Activated T-helper 9 cell treated with anti-CD3 and anti-CD28 coated beads, Interleukin-2, amount 50 U/mL, for 16 hours (primary cell): Measurements from ENCODE around the gene DIP2C.
A peak's percentile ranks its signal among the peaks of the same experiment; 100 is the strongest.

Experiments
- DNase-seq: peaks from one replicate; pipeline ENCODE4 v3.0.0-alpha.2; 2020; ENCODE audit warnings: low read depth

DIP2C gene

DNA sequence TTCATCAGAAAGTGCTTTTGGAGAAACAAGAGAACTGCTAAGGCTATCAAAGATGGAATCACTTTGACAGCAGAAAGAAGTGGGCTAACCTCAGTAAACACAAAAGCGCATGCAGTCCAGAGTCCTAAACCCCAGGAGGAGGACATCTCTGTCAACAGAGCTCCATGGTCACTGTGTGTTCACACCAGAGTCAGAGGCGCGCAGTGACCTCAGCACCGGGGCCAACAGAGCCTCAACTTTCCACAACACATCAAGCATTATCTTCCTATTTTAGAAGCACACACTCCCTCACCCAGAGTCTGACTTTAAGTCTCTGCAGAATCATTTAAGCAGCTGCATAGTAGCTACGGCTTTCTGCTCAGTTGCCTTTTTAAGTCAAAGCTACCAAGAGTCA lies 195.3 kb downstream of the DIP2C start:
- no peak for DNase-seq

DNA sequence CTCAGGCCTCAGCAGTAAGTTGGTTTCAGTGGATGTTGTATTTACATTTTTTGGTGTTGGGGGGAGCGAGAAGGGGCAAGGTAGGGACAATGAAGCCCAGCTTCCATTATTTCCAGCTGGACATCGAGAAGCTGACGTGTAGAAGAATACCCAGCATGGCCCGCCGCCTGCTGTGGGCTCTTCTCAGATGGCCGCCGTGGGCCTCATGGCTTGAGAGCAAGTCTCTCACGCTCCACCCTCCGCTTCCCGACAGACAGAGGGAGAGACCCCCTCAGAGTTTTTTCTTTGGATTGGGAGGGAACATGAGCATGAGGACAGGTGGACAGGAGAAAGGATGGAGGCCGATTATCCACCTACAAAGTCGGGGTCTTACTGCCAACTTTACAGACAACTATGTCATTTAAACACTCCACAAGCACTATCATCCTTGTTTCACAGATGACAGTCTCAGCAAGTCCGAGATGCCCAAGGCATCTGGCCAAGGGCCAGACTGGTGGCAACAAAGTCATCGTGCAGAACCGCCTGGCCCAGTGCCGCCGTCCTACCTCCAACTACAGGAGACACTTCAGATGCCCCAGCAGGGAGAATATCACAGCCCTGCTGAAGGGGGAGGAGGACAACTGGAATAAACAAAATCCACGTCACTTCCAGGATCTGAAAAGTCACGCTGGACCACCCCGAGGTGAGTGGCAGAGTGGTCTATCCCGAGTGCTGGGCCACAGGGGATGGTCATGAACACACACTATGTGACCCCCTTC lies 195.9 kb downstream of the DIP2C start:
- no peak for DNase-seq

DNA sequence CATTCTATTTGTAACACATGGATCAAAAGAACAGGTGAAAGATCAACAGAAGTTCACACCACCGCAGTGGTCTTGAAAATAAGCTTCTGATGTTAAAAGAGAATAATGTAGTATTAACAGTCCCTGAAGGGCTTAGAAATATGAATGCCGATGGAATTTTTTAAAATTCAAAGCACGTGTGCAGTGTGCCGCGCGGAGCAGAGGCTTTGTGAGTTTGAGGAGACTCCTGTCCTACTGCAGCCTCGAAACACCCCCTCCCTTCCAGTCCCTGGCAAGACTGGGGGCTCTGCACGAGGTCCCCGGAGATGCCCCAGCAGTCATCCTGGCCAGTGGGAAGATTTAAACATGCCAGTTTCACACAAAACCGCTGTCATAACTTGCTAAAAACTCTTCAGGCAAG lies 196.6 kb downstream of the DIP2C start:
- no peak for DNase-seq

DNA sequence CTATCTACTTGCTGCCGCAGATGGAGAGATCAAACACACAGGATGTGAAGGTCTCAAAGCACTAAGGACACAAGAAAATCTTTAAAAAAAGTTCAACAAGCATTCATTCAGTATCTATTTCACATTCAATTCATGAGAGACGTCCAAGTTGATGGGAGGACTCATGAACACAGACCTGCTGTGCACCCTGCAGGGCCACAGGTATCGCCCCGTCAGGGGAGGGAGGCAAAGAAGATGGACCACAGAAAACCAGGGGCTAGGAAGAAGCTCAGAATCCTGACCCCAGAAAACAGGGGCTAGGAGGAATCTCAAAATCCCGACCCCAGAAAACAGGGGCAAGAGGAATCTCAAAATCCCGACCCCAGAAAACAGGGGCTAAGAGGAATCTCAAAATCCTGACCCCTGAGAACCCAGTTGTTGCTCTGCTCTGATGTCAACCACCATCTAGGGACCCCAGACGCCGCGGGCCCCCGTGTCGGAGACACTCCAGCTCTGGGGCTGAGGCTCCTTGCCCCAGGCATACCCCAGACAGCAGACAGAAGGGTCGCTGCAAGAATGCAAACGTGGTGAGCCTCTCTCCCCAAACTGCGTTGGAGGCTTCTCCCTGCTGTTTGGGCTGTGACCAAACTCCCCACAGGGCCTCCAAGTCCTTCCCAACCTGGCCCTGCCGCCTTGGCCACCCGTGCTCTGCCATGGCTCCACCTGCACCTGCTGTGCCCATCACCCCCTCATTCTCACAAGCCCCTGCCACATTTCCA lies 197.6 kb downstream of the DIP2C start:
- DNase-seq, result no peak

DNA sequence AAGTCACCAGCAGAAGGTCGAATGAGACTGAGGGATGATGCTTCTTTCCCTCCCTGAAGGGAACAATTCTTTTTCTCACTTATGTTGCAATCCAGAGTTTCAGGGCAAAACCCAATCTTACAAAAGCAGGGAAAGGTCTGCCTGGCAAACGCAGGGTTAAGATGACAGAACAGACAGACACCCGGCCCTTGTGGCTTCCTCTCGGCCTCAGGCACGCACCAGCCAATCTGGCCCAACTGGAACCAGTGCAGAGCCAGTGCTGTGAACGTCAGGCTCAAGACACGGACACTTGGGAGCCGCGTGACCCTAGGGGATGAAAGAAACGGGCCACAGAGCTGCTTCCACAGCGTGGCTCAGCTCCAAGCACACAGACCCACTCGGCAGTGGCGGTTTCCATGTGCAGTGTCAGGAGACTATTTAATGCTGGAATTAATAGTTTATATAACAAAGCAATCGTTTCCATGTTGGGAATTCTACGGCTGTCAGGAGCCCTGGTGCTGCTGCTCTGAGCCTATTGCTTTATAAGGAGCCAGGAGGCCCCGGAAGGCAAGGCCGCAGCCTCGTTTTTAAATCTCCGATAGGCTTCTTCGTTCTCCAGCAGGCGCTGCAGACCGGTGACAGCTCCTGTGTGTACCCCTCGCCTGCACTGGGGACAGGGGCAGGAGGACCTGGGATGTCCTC lies 198.4 kb downstream of the DIP2C start:
- DNase-seq, result no peak

DNA sequence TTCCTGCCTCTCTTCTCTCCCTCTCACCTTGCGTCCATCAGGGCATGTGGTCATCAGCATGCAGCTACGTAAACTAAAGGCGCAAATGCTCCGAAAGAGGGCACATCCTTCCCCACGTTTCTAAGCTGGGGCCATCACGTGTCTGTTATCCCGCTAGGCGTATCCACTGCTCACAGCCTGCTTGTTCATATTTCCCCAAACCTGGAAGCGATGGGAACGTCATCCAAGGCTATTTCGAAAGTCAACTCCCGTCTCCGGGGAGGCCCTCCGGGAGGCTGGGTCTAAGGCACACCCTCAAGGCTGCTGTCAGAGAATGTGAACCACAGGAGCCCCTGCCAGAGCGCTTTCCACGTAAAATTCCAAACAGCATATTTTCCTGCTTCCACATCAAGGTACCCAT lies 199.2 kb downstream of the DIP2C start:
- no peak for DNase-seq

DNA sequence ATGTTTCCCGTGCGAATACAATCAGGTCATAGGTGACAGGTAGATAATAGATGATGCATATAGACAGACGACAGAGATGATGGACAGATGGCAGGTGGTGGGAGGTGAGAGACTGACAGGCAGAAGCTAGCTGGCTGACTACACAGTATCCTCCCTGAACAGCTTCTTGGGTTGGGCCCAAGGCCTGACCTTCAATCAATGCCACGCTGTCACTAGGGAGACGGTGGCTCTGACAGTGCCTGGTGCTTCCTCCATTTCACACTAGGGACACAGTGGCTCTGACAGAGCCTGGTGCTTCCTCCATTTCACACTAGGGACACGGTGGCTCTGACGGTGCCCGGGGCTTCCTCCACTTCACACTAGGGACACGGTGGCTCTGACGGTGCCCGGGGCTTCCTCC lies 200.1 kb downstream of the DIP2C start:
- no peak for DNase-seq

DNA sequence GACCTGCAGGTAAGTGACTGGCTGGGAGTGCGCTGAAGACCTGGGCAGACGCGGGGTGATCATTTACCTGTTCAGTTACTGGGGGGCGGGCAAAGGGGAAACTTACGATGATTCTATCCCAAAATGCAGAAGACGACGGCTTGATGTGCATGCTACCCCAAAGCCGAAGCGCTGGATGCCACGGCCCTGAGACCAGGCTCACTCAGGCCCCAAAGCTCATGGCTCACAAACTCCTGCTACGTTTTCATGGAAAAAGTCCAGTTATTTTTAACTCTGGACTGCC lies 200.6 kb downstream of the DIP2C start:
- no peak for DNase-seq

DNA sequence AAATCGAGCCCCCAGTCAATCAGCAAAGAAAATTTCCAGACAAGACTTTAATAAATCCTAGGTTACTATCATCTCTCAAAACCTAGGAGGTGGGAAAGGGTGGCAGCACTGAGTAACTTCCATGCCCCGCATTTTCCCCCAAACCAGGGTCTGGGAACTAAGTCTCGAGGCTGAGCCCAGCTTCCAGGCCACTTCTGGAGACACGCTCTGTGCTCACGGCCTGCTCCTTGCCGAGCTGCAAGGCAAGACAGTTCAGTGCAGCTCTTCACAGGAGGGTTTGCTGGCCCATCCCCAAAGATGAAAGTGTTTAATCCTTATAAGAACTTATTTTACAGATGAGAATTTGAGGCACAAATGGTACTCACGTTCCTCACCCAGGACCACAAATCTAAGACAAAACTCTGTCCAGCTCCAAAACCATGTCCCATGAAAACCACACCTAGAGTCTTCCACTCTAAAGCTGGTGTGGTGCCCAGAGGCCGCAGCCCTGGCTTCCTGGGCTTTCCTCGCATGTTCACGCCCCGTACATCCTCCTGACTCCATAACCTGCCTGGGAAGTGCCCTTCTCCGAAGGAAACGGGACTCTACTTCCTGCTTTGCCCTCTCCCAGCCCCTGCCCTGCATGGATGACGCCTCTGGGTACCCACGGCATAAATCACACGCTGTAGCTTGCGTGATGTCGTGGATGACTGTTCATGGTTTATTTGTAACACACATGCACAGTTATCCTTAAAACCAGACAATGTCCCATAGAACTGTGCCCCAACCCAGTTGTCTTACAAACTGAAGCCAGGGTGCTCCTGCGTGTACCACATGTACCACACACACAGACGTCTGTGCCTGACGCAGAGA lies 201.2 kb downstream of the DIP2C start:
- no peak for DNase-seq

DNA sequence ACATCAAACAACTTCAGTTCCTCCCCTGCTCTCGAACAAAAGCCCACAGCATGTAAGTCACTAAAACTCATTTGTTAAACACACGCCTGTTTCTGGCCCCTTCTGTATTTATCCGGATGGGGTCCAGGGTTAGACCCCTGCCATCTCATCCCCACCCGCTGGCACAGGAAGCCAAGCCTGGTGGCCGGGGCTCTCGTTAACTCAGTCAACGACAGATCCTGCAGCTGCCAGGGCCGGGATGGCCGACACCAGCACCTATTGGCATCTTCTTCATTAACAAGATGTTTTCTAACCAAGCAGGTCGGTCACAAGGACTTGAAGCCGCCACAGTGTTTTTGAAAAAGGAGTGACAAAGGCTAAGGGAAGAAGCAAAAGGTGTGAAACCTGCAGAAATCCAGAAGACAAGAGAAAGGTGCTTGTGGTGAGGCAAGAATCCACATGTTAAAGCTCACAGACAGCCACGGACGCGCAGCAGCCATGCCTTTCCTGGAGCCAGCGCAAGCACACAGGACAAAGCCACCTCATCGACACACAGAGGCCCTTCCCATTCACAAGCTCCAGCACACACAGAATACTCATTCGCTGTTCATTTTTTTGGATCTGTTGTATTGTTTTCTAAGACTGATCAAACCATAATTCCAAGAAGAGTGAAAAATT lies 202.7 kb downstream of the DIP2C start:
- no peak for DNase-seq

DNA sequence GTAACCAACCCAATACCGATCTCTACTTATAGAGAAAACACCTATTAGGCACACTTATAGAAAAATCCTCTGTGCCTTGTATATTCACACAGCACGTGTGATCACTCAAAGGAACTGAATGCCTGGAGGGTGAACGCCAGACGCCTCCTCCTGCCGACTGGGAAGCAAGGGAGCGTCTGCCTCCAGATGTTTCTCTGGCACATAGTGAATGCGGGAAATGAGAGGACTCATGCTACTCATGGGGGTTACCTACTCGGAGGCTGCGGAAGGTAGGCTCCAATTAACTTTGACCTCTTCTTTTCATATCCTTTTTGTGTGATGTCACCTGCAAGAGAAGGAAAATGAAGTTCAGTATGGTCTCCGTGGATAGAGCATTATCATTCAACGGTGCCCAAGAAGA lies 203.3 kb downstream of the DIP2C start:
- no peak for DNase-seq

DNA sequence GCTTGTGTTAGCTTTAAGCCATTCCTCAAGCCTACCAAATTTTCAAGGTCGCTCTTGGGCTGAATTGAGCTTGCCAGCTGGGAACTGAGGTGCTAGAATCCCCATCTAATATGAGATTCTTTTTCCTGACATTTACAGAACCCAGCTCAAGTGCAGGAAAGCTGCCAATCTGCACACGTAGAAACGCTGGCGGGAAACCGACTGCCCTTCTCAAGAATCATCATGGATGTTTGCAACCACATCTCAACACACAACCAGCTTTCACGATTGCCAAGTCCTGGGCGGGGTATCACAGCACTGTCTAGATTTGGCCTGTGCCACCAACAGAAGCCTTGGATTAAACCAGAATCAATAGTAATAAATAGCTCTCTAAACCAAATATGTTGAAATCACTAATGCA lies 203.7 kb downstream of the DIP2C start:
- DNase-seq, result no peak

DNA sequence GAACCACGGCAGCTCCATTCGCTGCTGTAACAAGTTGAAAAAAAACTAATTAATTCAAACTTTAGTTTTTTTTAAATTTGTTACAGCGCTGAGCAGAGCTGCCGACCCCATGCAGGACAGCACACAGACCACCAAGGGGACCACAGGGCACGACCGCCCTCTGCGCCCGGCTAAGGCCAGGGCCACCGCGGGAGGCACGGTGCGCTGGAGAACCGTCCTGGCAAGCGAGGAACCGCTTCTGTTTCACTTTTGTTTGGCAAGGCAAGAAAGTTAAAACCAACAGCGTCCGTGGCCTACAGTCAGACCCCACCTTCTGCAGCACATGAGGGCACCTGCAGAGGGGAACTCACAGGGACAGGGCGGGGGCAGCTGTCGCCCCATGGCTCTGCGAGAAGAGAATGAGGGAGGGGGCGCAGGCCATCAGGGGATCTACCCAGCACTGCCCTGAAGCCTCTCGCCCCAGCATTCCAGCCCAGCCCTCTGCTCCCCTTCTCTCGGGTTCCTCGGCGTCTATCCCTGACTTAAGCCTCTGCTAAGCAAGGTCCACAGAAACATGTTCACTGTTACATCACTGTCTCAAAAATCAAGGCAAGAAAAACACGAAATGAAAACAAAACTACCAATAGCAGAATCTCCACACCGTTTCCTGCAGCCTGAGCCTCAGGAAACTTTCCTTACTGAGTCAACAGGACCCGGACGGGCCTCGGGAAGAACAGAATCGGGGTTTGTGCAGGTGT lies 204.4 kb downstream of the DIP2C start:
- DNase-seq, result peak; percentile 13

DNA sequence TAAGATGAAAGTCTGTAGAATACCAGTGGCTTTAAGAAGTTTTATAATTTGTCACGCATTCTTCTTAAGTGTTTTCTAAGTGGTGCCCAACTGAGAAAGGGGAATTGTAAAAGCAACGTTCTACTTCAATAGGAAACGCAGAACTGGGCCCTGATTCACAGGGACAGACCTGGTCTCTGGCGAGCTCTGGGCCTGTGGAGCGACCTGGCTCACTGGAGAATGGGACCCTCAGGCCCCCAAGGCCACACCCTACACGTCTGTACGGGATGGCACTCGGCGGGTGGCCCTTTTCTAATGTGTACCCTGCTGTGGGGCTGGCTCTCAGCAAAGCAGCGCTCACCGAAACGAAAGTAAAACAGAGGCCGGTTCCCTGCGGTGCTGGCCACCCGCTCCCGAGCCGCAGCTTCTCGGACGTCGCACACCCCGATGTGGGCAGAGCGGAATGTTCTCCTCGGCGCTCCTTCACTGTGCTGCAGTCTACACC lies 205.0 kb downstream of the DIP2C start:
- DNase-seq, result no peak

DNA sequence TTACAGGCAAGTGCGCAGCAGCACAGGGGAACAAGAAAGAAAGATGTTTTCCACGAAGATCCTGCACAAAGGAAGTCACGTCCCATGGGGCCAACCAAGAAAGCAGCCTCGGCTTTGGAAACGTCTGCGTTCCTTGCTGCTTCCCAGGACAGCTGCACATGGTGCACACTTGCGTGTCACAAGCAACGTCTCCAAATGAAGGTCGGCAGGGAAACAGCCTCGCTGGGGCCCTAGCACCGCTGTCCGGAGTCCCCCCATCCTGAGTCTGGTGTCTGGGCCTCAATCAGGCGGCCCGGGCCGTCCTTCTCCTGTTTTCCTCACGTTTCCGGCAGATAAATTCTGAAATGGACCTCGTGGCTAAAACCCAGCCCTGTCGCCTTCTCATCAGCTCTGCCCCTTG lies 206.2 kb downstream of the DIP2C start:
- DNase-seq, result no peak

DNA sequence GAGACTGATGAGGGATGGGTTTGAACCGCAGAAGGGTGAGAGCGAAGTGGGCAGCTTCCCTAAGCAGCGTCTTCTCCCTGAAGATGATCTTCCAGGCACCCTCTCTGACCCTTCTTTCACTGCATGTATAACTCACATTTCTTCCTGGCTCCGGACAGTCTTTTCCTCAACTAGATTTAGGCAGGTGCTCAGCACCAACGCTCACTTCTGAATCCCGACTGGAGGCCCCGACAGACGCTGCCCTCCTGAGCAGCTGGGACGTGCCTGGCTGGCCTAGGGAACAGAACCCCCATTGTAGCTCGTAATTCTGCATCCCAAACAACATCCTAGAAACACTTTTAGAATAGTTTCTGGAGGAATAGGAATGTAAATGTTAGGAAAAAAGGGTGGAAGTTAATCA lies 206.6 kb downstream of the DIP2C start:
- DNase-seq, result no peak

DNA sequence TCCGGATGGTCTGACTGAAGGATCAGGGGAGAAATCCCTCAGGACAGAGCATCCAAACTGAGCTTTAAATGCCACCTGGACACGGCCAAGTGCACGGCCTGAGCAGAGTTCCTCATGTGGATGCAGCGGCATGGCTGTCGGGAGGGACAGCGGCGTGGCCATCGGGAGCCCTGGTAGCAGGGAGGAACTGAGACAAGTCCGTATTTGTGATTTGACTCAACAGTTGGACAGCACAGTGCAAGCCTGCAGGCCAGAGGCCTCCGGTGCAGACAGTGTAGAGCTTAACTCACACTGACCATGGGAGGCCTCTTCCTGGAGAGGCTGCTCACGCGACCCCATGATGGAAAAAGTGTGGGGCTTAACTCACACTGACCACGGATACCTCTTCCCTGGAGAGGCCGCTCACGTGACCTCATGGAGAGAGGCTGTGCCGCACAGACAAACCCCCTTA lies 207.4 kb downstream of the DIP2C start:
- no peak for DNase-seq

DNA sequence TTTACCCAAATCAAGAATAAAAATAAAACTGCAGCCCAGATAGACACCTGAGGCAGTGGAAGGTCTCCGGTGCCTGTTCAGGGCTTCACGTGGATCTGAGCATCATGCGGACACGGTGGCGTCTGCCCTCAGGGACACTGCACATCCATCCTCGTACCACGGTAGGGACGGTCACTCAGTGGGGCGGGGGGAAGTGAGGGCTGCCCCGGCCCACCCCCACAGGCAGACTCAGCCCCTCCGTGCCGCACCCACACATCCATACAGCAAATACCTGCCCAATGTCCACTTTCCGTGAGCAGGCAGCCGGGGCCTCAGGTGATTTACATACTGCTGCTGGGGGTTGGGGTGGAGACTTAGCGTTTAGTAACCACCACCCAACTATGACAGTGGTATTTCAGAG lies 207.8 kb downstream of the DIP2C start:
- no peak for DNase-seq

DNA sequence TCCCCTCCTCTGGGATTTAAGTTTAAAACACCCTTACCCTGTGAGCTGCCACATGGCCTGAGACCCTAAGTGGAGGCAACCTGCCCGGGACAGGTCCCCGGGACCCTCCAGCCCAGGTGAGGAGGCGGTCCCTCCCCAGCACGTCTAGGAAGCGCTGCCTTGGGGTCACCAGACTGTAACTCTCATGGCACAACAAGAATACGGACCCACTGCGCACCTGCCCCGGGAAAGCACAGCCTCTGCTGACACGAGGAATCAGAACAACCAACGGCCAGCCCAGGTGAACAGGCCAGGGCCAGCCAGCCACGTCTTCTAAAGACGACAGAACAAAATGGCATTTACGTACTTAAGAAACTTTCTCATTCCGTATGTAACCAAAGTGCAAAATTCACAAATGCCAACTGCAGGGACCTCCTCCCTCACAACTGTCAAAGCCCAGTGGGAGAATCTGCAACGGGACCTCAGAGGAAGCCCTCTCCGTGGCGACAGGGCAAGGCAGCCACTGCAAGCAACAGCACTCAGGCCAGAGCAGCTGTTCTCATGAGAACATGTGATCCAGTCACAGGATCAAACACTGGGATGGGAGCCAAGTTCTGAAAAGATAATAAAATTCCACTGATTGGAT lies 208.4 kb downstream of the DIP2C start:
- DNase-seq, result no peak

DNA sequence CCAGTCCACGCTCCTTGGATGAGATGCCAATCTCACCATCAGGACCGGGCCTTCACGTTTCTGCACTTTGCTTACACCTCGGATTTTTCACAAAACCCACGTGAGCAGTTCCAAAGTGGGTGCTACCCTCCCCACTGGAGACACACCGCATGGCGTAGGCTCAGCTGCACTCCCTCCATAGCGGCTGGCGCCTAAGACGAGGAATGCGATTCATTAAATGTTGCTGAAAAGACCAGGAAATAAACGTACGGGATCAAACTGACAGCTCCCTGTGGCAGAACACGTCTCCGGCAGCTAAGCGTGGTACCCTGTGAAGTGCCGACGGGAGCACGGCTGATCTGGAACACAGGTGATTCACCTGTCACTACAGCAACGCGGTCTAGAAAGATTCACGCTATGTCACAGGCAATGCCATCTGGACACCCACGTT lies 209.0 kb downstream of the DIP2C start:
- no peak for DNase-seq
